WTC11 (cell line): ENCODE measurements around the gene COMMD7. TPM values are rescaled to one million over a fixed set of nuclear protein-coding genes. Genes with fewer than 3 reads are reported as not detected.

ENCODE experiments used
- ATAC-seq: fragments of 200-7000 bp; cut with Tn5 transposase; 2 replicates; pipeline ENCODE4 v1.10.0; 2021; ENCODE audit warnings: mild to moderate bottlenecking, moderate library complexity
- CTCF ChIA-PET: fragments of 300-600 bp; sonication (Branson Sonifier 250); formaldehyde crosslinking; loops from one replicate; lab custom pipeline; 2021; ENCODE audit warnings: antibody characterized with exemption; lab: Charles Lee
- POLR2A ChIA-PET: fragments of 350-600 bp; sonication (Branson Sonifier 250); formaldehyde crosslinking; loops from one replicate; lab custom pipeline; 2021; ENCODE audit warnings: antibody characterized with exemption; lab: Charles Lee
- DNase-seq: peaks from one replicate; pipeline ENCODE4 v3.0.0; 2021; ENCODE audit warnings: low spot score
- H3K27ac Mint-ChIP-seq: 2 replicates; pipeline ENCODE4 v1.8.0; 2021; ENCODE audit warnings: mixed read lengths
- H3K27me3 Mint-ChIP-seq: 2 replicates; pipeline ENCODE4 v1.8.0; 2021; ENCODE audit warnings: low read depth, mild to moderate bottlenecking, moderate library complexity, mixed read lengths
- H3K36me3 Mint-ChIP-seq: 2 replicates; pipeline ENCODE4 v1.8.0; 2021; ENCODE audit warnings: mixed read lengths
- H3K4me1 Mint-ChIP-seq: 2 replicates; pipeline ENCODE4 v1.8.0; 2022; ENCODE audit warnings: mixed read lengths
- H3K4me3 Mint-ChIP-seq: 2 replicates; pipeline ENCODE4 v1.8.0; 2021; ENCODE audit warnings: mild to moderate bottlenecking, moderate library complexity, mixed read lengths
- H3K9me3 Mint-ChIP-seq: 2 replicates; pipeline ENCODE4 v1.8.0; 2021; ENCODE audit warnings: mixed read lengths
- AFF4 ChIP-seq: sonication (generic); formaldehyde crosslinking; IDR thresholded peaks from 2 replicates; pipeline ENCODE4 v1.8.1; 2023; ENCODE audit warnings: mild to moderate bottlenecking, missing genetic modification reagents, borderline replicate concordance
- ETV6 ChIP-seq: sonication (generic); formaldehyde crosslinking; IDR thresholded peaks from 2 replicates; pipeline ENCODE4 v1.8.1; 2022; ENCODE audit warnings: mild to moderate bottlenecking, missing genetic modification reagents
- FOXK1 ChIP-seq: sonication (generic); formaldehyde crosslinking; IDR thresholded peaks from 2 replicates; pipeline ENCODE4 v1.8.0; 2022; ENCODE audit warnings: mild to moderate bottlenecking, moderate library complexity, missing genetic modification reagents
- KAT7 ChIP-seq: sonication (generic); formaldehyde crosslinking; IDR thresholded peaks from 2 replicates; pipeline ENCODE4 v1.8.1; 2023; ENCODE audit warnings: missing genetic modification reagents, mild to moderate bottlenecking, borderline replicate concordance
- MAX ChIP-seq: sonication (generic); formaldehyde crosslinking; IDR thresholded peaks from 2 replicates; pipeline ENCODE4 v1.8.0; 2022; ENCODE audit warnings: mild to moderate bottlenecking, missing genetic modification reagents
- NFE2L1 ChIP-seq: sonication (generic); formaldehyde crosslinking; IDR thresholded peaks from 2 replicates; pipeline ENCODE4 v1.8.1; 2023; ENCODE audit warnings: missing genetic modification reagents
- PRDM15 ChIP-seq: sonication (generic); formaldehyde crosslinking; IDR thresholded peaks from 2 replicates; pipeline ENCODE4 v1.8.0; 2022; ENCODE audit warnings: missing genetic modification reagents
- TEAD1 ChIP-seq: sonication (generic); formaldehyde crosslinking; IDR thresholded peaks from 2 replicates; pipeline ENCODE4 v1.8.0; 2022; ENCODE audit warnings: mild to moderate bottlenecking, missing genetic modification reagents
- TP53 ChIP-seq: sonication (generic); formaldehyde crosslinking; IDR thresholded peaks from 2 replicates; pipeline ENCODE4 v1.8.1; 2023; ENCODE audit warnings: mild to moderate bottlenecking, missing genetic modification reagents
- USF1 ChIP-seq: sonication (generic); formaldehyde crosslinking; IDR thresholded peaks from 2 replicates; pipeline ENCODE4 v1.8.0; 2022; ENCODE audit warnings: mild to moderate bottlenecking, missing genetic modification reagents
- ZNF281 ChIP-seq: sonication (generic); formaldehyde crosslinking; IDR thresholded peaks from 2 replicates; pipeline ENCODE4 v1.8.0; 2023; ENCODE audit warnings: mild to moderate bottlenecking, missing genetic modification reagents
- ZNF396 ChIP-seq: fragments of 250-450 bp; sonication (Bioruptor Pico); IDR thresholded peaks from 2 replicates; pipeline ENCODE4 v1.8.0; 2021; ENCODE audit warnings: mild to moderate bottlenecking, moderate library complexity, borderline replicate concordance
- ZNF423 ChIP-seq: fragments of 250-450 bp; sonication (Bioruptor Pico); IDR thresholded peaks from 2 replicates; pipeline ENCODE4 v2.1.2; 2022; ENCODE audit warnings: mild to moderate bottlenecking, moderate library complexity
- total RNA-seq: library from RNA; stranded (reverse); gene quantifications from 3 replicates; pipeline ENCODE4 v1.2.3, GENCODE V29; 2021

The COMMD7 gene
- total RNA-seq, 1 experiment from 2014 or later = 42.3 TPM

GRCh38 chr20:32749914-32750637 is 6.8 kb upstream of the COMMD7 start:
- H3K27ac Mint-ChIP-seq = peak overlapping the region; percentile 97
- H3K9me3 Mint-ChIP-seq = no peaks in the 10 kb centered on the region
- no peaks in the 10 kb centered on the region for H3K27me3 Mint-ChIP-seq
- H3K36me3 Mint-ChIP-seq = no peaks in the 10 kb centered on the region
- ChIA-PET POLR2A (no interaction called here), CTCF (no interaction called here)
- DNase-seq (peak; percentile 84), ATAC-seq (peak; percentile 83)
- H3K4me1 Mint-ChIP-seq = peaks cover 71% of the 10 kb centered on the region
- H3K4me3 Mint-ChIP-seq = peak overlapping the region; percentile 48
- TF ChIP-seq NFE2L1 (CRISPR knock-in tag) (no peak), TP53 (CRISPR knock-in tag) (0 out of 2 replicates have a peak, but pooled peaks have one; percentile 50), PRDM15 (CRISPR knock-in tag) (no peak), TEAD1 (peak; percentile 69; the same call in 1 of the 2 replicates), AFF4 (no peak; the same call in 1 of the 2 replicates), ZNF423 (CRISPR knock-in tag) (peak; percentile 69), ETV6 (peak; percentile 51; the same call in 1 of the 2 replicates), ZNF396 (CRISPR knock-in tag) (no peak), USF1 (CRISPR knock-in tag) (0 out of 2 replicates have a peak, but pooled peaks have one; percentile 38), MAX (CRISPR knock-in tag) (0 out of 2 replicates have a peak, but pooled peaks have one; percentile 34), ZNF281 (CRISPR knock-in tag) (peak; percentile 82), FOXK1 (CRISPR knock-in tag) (peak; percentile 33; the same call in 1 of the 2 replicates), KAT7 (CRISPR knock-in tag) (no peak)
